Measurements from ENCODE around the gene DNAH11. TPM values are rescaled to one million over a fixed set of nuclear protein-coding genes. Genes with fewer than 3 reads are reported as not detected.

The DNAH11 gene
- total RNA-seq, 1 experiment from 2014 or later: 1.9 TPM

GRCh38 chr7:21562385-21562784, 19.5 kb downstream of the DNAH11 start:
- Mint-ChIP-seq H3K27me3 (ENCODE audit: unreplicated experiment) (no peaks in the 10 kb centered on the region), H3K4me1 (ENCODE audit: low read depth, unreplicated experiment) (peaks cover 11% of the 10 kb centered on the region), H3K36me3 (ENCODE audit: insufficient read depth, unreplicated experiment) (no peaks in the 10 kb centered on the region), H3K27ac (ENCODE audit: unreplicated experiment) (no peak overlapping the region), H3K4me3 (ENCODE audit: low read depth, unreplicated experiment) (no peak overlapping the region), H3K9me3 (ENCODE audit: low read depth, unreplicated experiment) (no peaks in the 10 kb centered on the region)
- no TSS peak for BruUV-seq (replicated peaks)
- intact Hi-C loops (cut with micrococcal nuclease; ENCODE audit: unreplicated experiment): no loop called here
- CTCF ChIA-PET: no interaction called here
- no peak for DNase-seq
- no peak for TF ChIP-seq CTCF (IDR thresholded peaks at IDR 0.05; ENCODE audit: unreplicated experiment)

DNA sequence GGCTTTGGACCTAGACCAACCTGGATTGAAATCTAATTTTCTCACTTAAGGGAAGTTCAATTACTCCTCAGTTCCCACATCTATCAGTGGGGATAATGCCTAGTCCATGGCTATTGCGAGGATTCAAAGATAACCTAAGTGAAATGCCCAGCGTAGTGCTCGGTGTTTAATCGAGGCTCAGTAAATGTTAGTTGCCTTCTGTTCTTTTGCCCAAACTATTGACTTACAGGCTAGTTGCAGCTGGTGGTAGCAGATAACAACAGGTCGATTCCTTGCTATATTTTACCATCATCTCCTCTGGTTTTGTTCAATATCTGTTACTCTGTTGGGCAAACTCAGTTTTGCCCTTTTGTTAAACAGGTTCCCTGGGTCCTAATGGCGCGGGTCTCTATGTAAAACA, 22.8 kb downstream of the DNAH11 start:
- peaks cover 11% of the 10 kb centered on the region for H3K4me1 Mint-ChIP-seq (ENCODE audit: low read depth, unreplicated experiment)
- no peak for DNase-seq
- no peaks in the 10 kb centered on the region for H3K36me3 Mint-ChIP-seq (ENCODE audit: insufficient read depth, unreplicated experiment)
- H3K27ac Mint-ChIP-seq (ENCODE audit: unreplicated experiment): peak overlapping the region; percentile 29
- no peaks in the 10 kb centered on the region for H3K9me3 Mint-ChIP-seq (ENCODE audit: low read depth, unreplicated experiment)
- no peak for TF ChIP-seq CTCF (IDR thresholded peaks at IDR 0.05; ENCODE audit: unreplicated experiment)
- H3K4me3 Mint-ChIP-seq (ENCODE audit: low read depth, unreplicated experiment): peak overlapping the region; percentile 36
- no peaks in the 10 kb centered on the region for H3K27me3 Mint-ChIP-seq (ENCODE audit: unreplicated experiment)
- CTCF ChIA-PET: interaction anchor here (0.6 to 1.7 kb wide), 9 partner anchors 14 to 766 kb away, joined by 3 to 10 read pairs (median 4); no protein-coding TSS in a partner anchor
- intact Hi-C loops (cut with micrococcal nuclease; ENCODE audit: unreplicated experiment): loop anchor here (1.0 to 5.0 kb wide), 6 partner anchors 14 to 437 kb away; no protein-coding TSS in a partner anchor
- no TSS peak for BruUV-seq (replicated peaks)

- Mint-ChIP-seq H3K27me3 (ENCODE audit: unreplicated experiment) (no peaks in the 10 kb centered on the region), H3K4me1 (ENCODE audit: low read depth, unreplicated experiment) (peaks cover 11% of the 10 kb centered on the region), H3K4me3 (ENCODE audit: low read depth, unreplicated experiment) (peak overlapping the region; percentile 36), H3K9me3 (ENCODE audit: low read depth, unreplicated experiment) (no peaks in the 10 kb centered on the region), H3K36me3 (ENCODE audit: insufficient read depth, unreplicated experiment) (no peaks in the 10 kb centered on the region), H3K27ac (ENCODE audit: unreplicated experiment) (peak overlapping the region; percentile 29)
- CTCF ChIA-PET: interaction anchor here (0.6 to 1.7 kb wide), 13 partner anchors 11 to 766 kb away, joined by 3 to 10 read pairs (median 4); no protein-coding TSS in a partner anchor
- intact Hi-C loops (cut with micrococcal nuclease; ENCODE audit: unreplicated experiment): loop anchor here (1.0 to 5.0 kb wide), 5 partner anchors 15 to 436 kb away; no protein-coding TSS in a partner anchor
- no TSS peak for BruUV-seq (replicated peaks)
- DNase-seq: peak; percentile 47
- no peak for TF ChIP-seq CTCF (IDR thresholded peaks at IDR 0.05; ENCODE audit: unreplicated experiment)
These were observed 23.3 kb downstream of the DNAH11 start for GRCh38 chr7:21566094-21566493.

GRCh38 chr7:21568762-21569161, 25.9 kb downstream of the DNAH11 start:
- Mint-ChIP-seq H3K4me1 (ENCODE audit: low read depth, unreplicated experiment) (peaks cover 11% of the 10 kb centered on the region), H3K27ac (ENCODE audit: unreplicated experiment) (no peak overlapping the region), H3K9me3 (ENCODE audit: low read depth, unreplicated experiment) (no peaks in the 10 kb centered on the region), H3K36me3 (ENCODE audit: insufficient read depth, unreplicated experiment) (no peaks in the 10 kb centered on the region), H3K27me3 (ENCODE audit: unreplicated experiment) (no peaks in the 10 kb centered on the region), H3K4me3 (ENCODE audit: low read depth, unreplicated experiment) (no peak overlapping the region)
- TF ChIP-seq CTCF (IDR thresholded peaks at IDR 0.05; ENCODE audit: unreplicated experiment): no peak
- DNase-seq: peak; percentile 24
- intact Hi-C loops (cut with micrococcal nuclease; ENCODE audit: unreplicated experiment): loop anchor here (5.0 kb wide), 3 partner anchors 201 to 434 kb away; no protein-coding TSS in a partner anchor
- CTCF ChIA-PET: interaction anchor here (1.2 kb wide), 1 partner anchor 315 kb away, joined by 3 read pairs; no protein-coding TSS in a partner anchor
- BruUV-seq (replicated peaks): no TSS peak

Measured in Calu3 (cell line).